ENCODE measurements around the gene LEF1. TPM values are rescaled to one million over a fixed set of nuclear protein-coding genes. Genes with fewer than 3 reads are reported as not detected.

Gene LEF1
- total RNA-seq, 1 experiment from 2014 or later = 0.79 TPM

- Histone ChIP-seq H3K9me2 (ENCODE audit: insufficient read depth) (no peaks in the 10 kb centered on the region), H4K20me1 (ENCODE audit: insufficient read depth) (no peaks in the 10 kb centered on the region), H3K79me2 (ENCODE audit: insufficient read depth, low read length) (no peaks in the 10 kb centered on the region), H3K4me2 (ENCODE audit: low read length) (no peak overlapping the region), H3K4me1 (ENCODE audit: control insufficient read depth in 1 of 2, insufficient read depth in 2 of 2, low read length in 2 of 2) (no peaks in the 10 kb centered on the region), H3K27me3 (ENCODE audit: insufficient read depth, low read length) (peaks cover 7% of the 10 kb centered on the region; the same call in 1 of the 2 replicates), H3K27ac (ENCODE audit: low read depth, low read length) (no peak overlapping the region), H2AFZ (ENCODE audit: low read depth, low read length, poor library complexity, severe bottlenecking) (no peak overlapping the region), H3K9me3 (ENCODE audit: control insufficient read depth in 1 of 2, insufficient read depth in 1 of 2, low read depth in 1 of 2, low read length in 2 of 2) (no peaks in the 10 kb centered on the region), H3K4me3 (replicated peaks in 1 of 2; ENCODE audit: low read depth in 1 of 2, low read length in 2 of 2) (no peak overlapping the region), H3K36me3 (ENCODE audit: control insufficient read depth in 1 of 2, insufficient read depth in 2 of 2, low read length in 2 of 2) (no peaks in the 10 kb centered on the region), H3K9ac (ENCODE audit: low read length) (no peak overlapping the region)
- no TSS peak for BruUV-seq (replicated peaks)
- intact Hi-C loops (cut with micrococcal nuclease) = no loop called here
- POLR2A ChIA-PET = no interaction called here
- RAD21 ChIA-PET (ENCODE audit: low non-redundant PET in 1 of 2, low total read pairs in 2 of 2, uncharacterized antibody in 2 of 2, unreplicated experiment in 2 of 2) = no interaction called here
- DNase-seq (ENCODE audit: low read depth, low spot score) = no peak
- no peak for TF ChIP-seq EZH2 (IDR thresholded peaks at IDR 0.05)
- no peak for TF ChIP-seq POLR2AphosphoS5 (IDR thresholded peaks at IDR 0.05; ENCODE audit: low read depth, low read length)
- no peak for TF ChIP-seq RAD21 (IDR thresholded peaks at IDR 0.05; ENCODE audit: low read depth)
- no peak for TF ChIP-seq ZNF274 (IDR thresholded peaks at IDR 0.05; ENCODE audit: low read depth, low read length)
- TF ChIP-seq ZFX (IDR thresholded peaks at IDR 0.05) = no peak
- TF ChIP-seq FOSL1 (IDR thresholded peaks at IDR 0.05; ENCODE audit: low read depth) = no peak
- TF ChIP-seq REST (IDR thresholded peaks at IDR 0.05; ENCODE audit: low read depth) = no peak
- no peak for TF ChIP-seq CBX3 (IDR thresholded peaks at IDR 0.05; ENCODE audit: low read depth)
- no peak for TF ChIP-seq JUND (IDR thresholded peaks at IDR 0.05)
- TF ChIP-seq TCF7L2 (IDR thresholded peaks at IDR 0.05; ENCODE audit: borderline replicate concordance, extremely low read depth, insufficient read depth, insufficient read length) = no peak
- TF ChIP-seq SIN3A (IDR thresholded peaks at IDR 0.05; ENCODE audit: low read depth) = no peak
- no peak for TF ChIP-seq CEBPB (IDR thresholded peaks at IDR 0.05; ENCODE audit: low read depth)
- TF ChIP-seq CTCF (IDR thresholded peaks at IDR 0.05 in 2 of 3, conservative IDR thresholded peaks at IDR 0.05 in 1 of 3; ENCODE audit: borderline replicate concordance in 1 of 3, insufficient read depth in 1 of 3, low read depth in 2 of 3, low read length in 2 of 3) = no peak
- no peak for TF ChIP-seq EZH2phosphoT487 (IDR thresholded peaks at IDR 0.05; ENCODE audit: borderline replicate concordance)
- TF ChIP-seq ATF3 (IDR thresholded peaks at IDR 0.05) = no peak
- ATAC-seq = no peak
- CTCF ChIA-PET = no interaction called here
Observed at GRCh38 chr4:108159845-108160244, 8.9 kb downstream of the LEF1 start.
